ENCODE data around the gene C1orf198.
A peak's percentile ranks its signal among the peaks of the same experiment; 100 is the strongest.
"Not testable (repeated sequence)": the region's sequence is repeated elsewhere in the genome, so short reads cannot be mapped to it uniquely, and the experiment has no call there.

C1orf198 gene

GRCh38 chr1:230858918-230859729, 9.2 kb downstream of the C1orf198 start:
- no peak for DNase-seq

DNA sequence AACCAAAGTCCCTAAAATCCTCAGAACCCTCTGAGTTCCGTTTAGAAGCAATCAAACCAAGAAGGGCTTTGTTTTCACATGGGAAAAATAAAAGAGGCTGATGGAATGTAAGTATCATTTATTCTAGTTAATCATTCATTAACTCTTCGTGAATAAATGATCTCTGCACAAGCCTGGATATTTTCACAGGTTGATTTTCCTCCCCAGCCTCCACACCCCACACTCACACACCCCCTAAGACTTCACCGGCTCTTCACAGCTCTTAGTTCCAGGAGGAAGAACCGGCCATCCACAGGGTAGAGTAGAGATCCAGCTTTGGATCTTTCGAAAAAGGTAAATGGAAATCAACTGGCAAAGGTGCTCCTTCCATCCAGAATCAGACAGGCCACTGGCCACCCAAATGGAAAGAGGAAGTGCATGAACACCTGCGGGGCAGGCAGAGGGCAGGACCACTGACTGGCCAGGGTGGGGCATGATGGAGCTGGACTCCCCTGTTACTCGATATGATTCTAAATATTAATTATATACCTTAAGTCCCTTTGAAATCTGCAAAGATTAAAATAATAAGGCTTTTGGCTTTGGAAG, 10.0 kb downstream of the C1orf198 start:
- DNase-seq = no peak

DNA sequence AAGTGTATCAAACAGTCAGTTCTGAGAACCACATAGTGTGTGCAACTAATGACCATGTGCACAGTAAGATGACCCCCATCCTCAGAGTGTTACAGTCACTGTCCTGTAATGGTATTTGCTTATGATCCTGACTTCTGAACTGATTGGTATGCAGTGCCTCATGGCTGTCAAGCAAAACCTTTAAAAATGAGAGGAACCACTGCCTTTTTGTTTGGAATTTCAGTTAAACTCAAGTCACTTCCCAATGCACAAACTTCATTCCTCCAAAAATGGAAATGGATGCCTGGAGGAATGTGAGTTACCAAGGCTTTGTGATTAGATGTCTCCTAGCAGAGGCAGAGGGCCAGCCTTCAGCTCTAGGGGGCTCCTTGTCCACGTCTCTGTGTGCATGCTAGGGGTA, 10.5 kb downstream of the C1orf198 start:
- no peak for DNase-seq

DNA sequence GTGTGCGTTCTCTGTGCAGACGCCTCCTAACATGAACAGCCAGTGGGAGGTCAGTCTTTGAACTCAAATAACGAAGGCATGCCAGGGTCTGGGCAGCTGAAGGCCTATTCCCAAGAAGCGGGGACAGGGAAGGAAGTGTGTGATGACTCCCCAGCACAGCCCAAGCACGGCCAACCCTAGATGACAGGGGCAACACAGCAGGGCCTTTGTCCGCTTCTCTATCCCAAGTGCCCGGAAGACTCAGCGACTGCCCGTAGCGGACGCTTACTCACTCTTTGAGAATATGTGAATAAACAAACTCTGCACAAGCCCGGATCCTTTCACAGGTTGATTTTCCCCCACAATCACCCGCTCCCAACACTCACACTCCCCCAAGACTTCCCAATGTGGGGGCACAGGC, 11.2 kb downstream of the C1orf198 start:
- no peak for DNase-seq

DNA sequence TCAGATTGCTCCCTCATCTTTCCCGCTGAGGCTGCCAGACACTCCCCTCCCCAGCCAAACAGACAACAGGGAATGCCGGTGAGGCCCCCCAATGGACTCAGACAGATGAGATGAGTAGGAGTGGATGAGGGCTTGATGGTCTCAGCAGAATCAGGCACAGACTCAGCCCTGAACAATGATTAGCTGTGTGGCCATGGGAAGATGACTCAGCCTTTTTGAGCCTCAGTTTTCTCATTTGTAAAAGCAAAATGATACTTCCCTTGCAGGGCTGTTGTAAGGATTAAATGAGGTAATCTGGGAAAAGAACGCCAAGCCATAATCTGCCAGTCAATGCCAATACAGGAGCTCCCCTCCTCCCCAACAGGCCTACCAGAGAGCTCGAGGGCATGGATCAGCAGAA, 12.4 kb downstream of the C1orf198 start:
- no peak for DNase-seq

DNA sequence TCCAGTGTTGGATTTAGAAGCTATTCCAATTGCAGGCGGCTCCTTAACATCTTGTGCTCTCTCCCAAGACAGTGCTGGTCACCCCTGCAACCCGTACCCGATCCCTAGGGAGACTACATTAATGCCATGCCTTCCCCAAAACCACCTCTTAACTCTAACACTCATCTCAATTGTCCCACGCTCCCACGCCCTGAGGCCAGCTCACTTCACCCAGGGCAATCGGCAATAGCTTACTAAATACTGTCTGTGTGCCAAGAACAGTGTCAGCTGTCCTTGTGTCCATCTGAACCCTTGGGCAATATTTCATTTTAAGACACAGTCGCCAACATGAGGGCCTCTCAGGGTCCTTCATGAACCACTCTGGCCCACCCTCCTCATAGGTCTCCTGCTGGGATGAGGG, 13.9 kb downstream of the C1orf198 start:
- DNase-seq = no peak

- DNase-seq = no peak
Observed at GRCh38 chr1:230853731-230854130, 14.6 kb downstream of the C1orf198 start.

DNA sequence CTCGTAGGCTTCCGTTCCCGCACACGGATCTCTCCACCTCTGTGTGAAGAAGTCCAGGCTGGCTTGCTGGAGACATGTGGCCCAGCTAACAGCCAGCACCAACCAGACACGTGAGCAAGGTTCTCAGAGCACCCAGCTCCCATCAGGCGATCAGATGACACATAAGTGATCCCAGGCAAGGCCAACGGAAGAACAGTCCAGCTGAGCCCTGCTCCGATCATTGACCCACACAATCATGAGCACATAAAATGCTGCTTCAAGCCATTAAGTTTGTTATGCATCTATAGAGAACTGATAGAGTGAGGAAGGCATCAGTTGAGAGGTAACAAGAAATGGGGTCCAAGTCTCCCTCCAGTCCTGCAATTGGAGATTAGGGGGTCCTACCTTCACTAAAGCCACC, 15.4 kb downstream of the C1orf198 start:
- DNase-seq = no peak

- no peak for DNase-seq
Observed at GRCh38 chr1:230851291-230851691, 17.0 kb downstream of the C1orf198 start.

DNA sequence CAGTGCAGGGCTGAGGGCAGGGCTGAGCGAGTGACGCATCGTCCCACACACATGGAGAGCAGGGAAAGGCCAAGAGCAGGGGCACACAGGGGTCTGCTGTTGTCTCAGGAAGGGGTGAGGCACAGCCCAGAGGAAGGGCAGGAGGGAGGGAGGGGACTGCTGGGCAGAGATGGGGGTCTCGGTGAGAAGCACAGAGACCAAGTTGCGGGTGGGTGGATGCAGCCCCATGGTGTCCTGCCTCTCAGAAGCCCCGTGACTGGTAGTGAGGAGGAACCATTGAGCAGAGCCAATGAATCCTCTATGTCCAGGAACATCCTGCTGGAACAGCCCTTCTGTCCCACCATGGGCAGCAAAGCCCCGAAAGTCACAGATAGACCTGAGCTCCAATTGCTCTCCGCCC, 17.8 kb downstream of the C1orf198 start:
- DNase-seq = no peak

GRCh38 chr1:230849451-230850224, 18.7 kb downstream of the C1orf198 start:
- peak; percentile 64 for DNase-seq

GRCh38 chr1:230848235-230848634, 20.1 kb downstream of the C1orf198 start:
- DNase-seq = peak; percentile 53

DNA sequence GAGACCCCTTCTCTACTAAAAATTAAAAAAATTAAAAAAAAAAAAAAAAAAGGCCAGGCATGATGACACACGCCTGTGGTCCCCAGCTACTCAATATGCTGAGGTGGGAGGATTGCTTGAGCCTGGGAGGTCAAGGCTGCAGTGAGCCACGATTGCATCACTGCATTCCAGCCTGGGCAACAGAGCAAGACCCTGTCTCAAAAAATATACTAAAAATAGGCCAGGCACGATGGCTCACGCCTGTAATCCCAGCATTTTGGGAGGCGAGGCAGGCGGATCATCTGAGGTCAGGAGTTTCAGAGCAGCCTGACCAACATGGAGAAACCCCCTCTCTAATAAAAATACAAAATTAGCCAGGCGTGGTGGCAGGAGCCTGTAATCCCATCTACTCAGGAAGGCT, 23.1 kb downstream of the C1orf198 start:
- not testable (repeated sequence) for DNase-seq

DNA sequence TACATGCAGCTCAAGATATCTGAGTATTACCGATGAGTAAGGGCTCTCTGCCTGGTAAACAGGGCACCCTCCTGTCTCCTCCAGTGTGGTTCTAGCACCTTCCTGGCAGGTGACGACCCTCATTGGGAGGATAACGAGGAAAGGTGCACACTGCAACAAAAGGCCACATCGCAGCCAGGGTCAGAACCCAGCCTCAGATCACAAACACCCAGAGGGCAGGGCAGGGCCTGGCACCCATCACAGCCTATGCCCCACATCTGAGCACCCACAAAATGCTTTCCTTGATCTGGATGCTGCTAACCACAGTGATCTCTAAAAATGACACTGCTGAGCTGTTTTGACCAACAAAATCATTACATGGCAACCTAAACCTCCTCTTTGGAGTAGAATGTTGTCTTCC, 23.8 kb downstream of the C1orf198 start:
- DNase-seq = no peak

- DNase-seq = no peak
Observed at GRCh38 chr1:230843503-230844309, 24.6 kb downstream of the C1orf198 start.

- no peak for DNase-seq
Observed at GRCh38 chr1:230842801-230843200, 25.5 kb downstream of the C1orf198 start.

GRCh38 chr1:230839173-230839572, 29.1 kb downstream of the C1orf198 start:
- no peak for DNase-seq

DNA sequence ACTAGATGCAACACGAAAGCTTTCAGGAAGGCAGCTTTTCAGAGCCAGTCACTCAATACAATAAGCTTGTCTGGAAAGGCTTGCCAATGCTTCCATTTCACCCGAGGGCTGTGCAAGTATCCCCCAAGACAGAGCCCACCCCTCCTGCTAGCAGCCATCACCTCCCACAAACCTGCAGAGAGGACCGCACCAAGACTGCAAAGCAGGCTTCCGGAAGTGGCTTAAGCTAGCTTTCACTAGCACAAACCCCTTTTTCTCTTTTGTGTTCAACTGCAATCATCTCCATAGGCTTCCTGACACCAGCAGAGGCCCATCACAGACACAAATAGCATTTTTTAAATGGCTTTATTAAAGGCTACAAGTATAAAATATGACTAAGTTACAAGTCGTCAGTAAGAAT, 31.5 kb downstream of the C1orf198 start:
- DNase-seq = no peak

DNA sequence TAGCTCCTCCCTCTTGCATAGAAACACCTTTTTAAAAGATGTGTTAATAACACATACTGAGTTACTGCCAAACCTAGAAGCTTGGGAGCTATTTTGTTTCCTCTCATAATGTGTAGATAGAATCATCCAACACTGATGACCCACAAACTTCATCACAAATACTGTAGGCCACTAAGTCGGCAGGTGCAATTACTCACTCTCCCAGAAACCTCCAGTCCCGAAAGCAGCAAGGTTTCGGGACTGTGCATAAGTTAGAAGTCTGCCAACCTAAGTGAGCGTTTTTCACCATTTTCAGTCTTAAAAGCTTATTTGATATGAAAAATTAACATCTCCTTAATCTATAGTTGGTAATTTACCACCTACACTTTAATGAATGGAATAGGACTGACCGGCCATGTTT, 32.0 kb downstream of the C1orf198 start:
- no peak for DNase-seq

- no peak for DNase-seq
Observed at GRCh38 chr1:230834292-230834691, 34.0 kb downstream of the C1orf198 start.

GRCh38 chr1:230833511-230833910, 34.8 kb downstream of the C1orf198 start:
- DNase-seq = no peak

- no peak for DNase-seq
Observed at GRCh38 chr1:230832476-230832875, 35.8 kb downstream of the C1orf198 start.

GRCh38 chr1:230831771-230832170, 36.5 kb downstream of the C1orf198 start:
- no peak for DNase-seq
